Measurements from ENCODE around the gene AKR1C2. TPM values are rescaled to one million over a fixed set of nuclear protein-coding genes. Genes with fewer than 3 reads are reported as not detected.

AKR1C2 gene
- total RNA-seq, 2 experiments from 2014 or later: not detected

DNA sequence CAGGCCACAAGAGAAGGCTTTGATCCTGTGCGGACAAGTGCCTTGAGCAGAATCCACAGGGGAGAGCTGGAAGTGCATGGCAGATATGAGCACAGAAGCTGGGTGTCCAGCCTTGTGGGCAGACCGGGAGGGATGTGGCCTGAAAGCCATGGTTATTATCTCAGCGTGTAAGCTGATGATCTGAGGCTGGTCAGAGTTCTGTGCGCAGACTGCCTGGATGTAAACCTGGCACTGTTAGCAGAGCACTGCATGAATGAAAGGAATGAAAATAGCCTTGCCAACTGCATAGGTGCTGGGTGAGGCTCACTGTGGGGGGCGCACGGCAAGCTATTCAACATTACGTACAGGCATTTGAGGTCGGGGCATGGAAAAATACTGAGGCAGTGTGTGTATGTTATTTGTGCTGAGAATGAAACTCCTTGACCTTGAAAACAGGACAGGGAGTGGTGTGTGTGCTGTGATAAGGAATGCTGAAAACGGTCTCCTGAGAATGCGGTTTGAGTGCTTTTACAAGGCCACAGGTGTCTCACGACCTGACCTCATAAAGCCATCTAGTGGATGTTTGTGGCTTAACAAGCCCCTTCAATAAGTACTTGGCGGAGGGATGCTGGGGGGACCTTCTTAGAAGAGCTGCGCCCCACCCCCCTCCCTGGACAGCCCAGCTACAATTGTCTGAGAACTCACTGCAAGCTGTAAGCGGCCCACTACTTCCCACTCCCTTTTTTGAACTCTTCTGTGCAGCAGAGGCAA lies 21.8 kb downstream of the AKR1C2 start:
- ChIA-PET POLR2A (no interaction called here), CTCF (ENCODE audit: unreplicated experiment) (no interaction called here)
- H4K20me1 ChIP-seq (ENCODE audit: insufficient read depth, low read length): no peaks in the 10 kb centered on the region
- no peaks in the 10 kb centered on the region for H3K4me1 ChIP-seq (ENCODE audit: insufficient read depth, low read length, poor library complexity, severe bottlenecking)
- H2AFZ ChIP-seq (ENCODE audit: low read length): no peak overlapping the region
- no peaks in the 10 kb centered on the region for H3K9me3 ChIP-seq (ENCODE audit: low read length)
- no peaks in the 10 kb centered on the region for H3K36me3 ChIP-seq (ENCODE audit: insufficient read depth, low read length)
- TF ChIP-seq, protein P1, sequence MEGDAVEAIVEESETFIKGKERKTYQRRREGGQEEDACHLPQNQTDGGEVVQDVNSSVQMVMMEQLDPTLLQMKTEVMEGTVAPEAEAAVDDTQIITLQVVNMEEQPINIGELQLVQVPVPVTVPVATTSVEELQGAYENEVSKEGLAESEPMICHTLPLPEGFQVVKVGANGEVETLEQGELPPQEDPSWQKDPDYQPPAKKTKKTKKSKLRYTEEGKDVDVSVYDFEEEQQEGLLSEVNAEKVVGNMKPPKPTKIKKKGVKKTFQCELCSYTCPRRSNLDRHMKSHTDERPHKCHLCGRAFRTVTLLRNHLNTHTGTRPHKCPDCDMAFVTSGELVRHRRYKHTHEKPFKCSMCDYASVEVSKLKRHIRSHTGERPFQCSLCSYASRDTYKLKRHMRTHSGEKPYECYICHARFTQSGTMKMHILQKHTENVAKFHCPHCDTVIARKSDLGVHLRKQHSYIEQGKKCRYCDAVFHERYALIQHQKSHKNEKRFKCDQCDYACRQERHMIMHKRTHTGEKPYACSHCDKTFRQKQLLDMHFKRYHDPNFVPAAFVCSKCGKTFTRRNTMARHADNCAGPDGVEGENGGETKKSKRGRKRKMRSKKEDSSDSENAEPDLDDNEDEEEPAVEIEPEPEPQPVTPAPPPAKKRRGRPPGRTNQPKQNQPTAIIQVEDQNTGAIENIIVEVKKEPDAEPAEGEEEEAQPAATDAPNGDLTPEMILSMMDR (conservative IDR thresholded peaks at IDR 0.05; ENCODE audit: low read length): peak; percentile 66
- no peak for TF ChIP-seq EZH2phosphoT487 (IDR thresholded peaks at IDR 0.05; ENCODE audit: borderline replicate concordance, low read depth, low read length)
- H3K9me2 ChIP-seq (ENCODE audit: insufficient read depth, low read length): no peaks in the 10 kb centered on the region
- no peak overlapping the region for H3K4me3 ChIP-seq (ENCODE audit: low read depth, low read length, poor library complexity, severe bottlenecking)
- no peaks in the 10 kb centered on the region for H3K79me2 ChIP-seq (ENCODE audit: insufficient read depth, low read depth, low read length)
- intact Hi-C loops (cut with micrococcal nuclease; ENCODE audit: unreplicated experiment): no loop called here
- H3K4me2 ChIP-seq (ENCODE audit: low read length): no peak overlapping the region
- DNase-seq (ENCODE audit: low spot score): peak; percentile 44
- no peak overlapping the region for H3K27ac ChIP-seq (ENCODE audit: low read depth, low read length, poor library complexity, severe bottlenecking)
- BruUV-seq (replicated peaks): no TSS peak

DNA sequence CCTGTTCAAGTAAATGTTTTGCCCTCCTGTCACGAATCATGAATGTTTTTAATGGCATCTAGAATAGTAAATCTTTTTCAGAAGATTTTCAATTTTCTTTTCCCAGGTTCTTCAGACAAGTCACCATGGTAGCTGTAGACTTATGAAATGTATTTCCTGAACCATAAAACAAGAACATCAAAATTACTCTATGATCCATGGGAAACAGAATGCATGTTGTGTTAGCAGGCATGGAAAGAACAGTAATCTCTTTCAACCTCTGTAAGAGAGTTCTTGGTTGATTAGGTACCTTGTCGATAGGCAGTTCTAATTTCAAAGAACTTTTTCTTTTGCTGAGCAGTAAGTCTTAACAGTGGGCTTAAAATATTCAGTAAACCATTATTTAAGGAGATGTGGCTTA lies 22.9 kb downstream of the AKR1C2 start:
- H4K20me1 ChIP-seq (ENCODE audit: insufficient read depth, low read length): no peaks in the 10 kb centered on the region
- intact Hi-C loops (cut with micrococcal nuclease; ENCODE audit: unreplicated experiment): no loop called here
- DNase-seq (ENCODE audit: low spot score): no peak
- no peaks in the 10 kb centered on the region for H3K36me3 ChIP-seq (ENCODE audit: insufficient read depth, low read length)
- no peak overlapping the region for H3K4me2 ChIP-seq (ENCODE audit: low read length)
- H3K4me1 ChIP-seq (ENCODE audit: insufficient read depth, low read length, poor library complexity, severe bottlenecking): no peaks in the 10 kb centered on the region
- CTCF ChIA-PET (ENCODE audit: unreplicated experiment): no interaction called here
- no peak overlapping the region for H3K27ac ChIP-seq (ENCODE audit: low read depth, low read length, poor library complexity, severe bottlenecking)
- H3K79me2 ChIP-seq (ENCODE audit: insufficient read depth, low read depth, low read length): no peaks in the 10 kb centered on the region
- no peaks in the 10 kb centered on the region for H3K9me2 ChIP-seq (ENCODE audit: insufficient read depth, low read length)
- H3K4me3 ChIP-seq (ENCODE audit: low read depth, low read length, poor library complexity, severe bottlenecking): no peak overlapping the region
- no peak for TF ChIP-seq EZH2phosphoT487 (IDR thresholded peaks at IDR 0.05; ENCODE audit: borderline replicate concordance, low read depth, low read length)
- TF ChIP-seq, protein P1 (conservative IDR thresholded peaks at IDR 0.05; ENCODE audit: low read length): no peak
- H3K9me3 ChIP-seq (ENCODE audit: low read length): no peaks in the 10 kb centered on the region
- POLR2A ChIA-PET: interaction anchor here (0.6 kb wide), 1 partner anchor 74 kb away, joined by 3 read pairs; no protein-coding TSS in a partner anchor
- no peak overlapping the region for H2AFZ ChIP-seq (ENCODE audit: low read length)
- BruUV-seq (replicated peaks): no TSS peak

DNA sequence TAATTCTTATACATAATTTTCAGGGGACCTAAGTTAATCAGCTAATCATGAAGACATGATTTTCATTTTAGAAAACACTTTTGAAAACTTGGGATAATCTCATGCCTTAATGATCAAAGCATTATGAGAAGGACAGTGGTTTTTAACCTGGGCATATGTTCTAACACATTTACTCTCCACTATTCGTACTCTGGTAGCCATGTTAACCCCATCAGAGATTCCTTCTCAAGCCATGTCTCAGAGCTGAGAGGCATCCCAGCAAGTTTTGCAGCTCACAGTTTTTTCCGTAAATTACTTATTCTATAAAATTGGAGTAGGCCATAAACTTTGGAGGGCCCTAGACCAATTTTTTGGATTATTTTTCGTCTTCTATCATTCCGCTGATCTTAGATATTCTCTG lies 24.8 kb downstream of the AKR1C2 start:
- H3K9me2 ChIP-seq (ENCODE audit: insufficient read depth, low read length): no peaks in the 10 kb centered on the region
- H3K36me3 ChIP-seq (ENCODE audit: insufficient read depth, low read length): no peaks in the 10 kb centered on the region
- ChIA-PET CTCF (ENCODE audit: unreplicated experiment) (no interaction called here), POLR2A (no interaction called here)
- no peaks in the 10 kb centered on the region for H3K79me2 ChIP-seq (ENCODE audit: insufficient read depth, low read depth, low read length)
- BruUV-seq (replicated peaks): no TSS peak
- H3K9me3 ChIP-seq (ENCODE audit: low read length): no peaks in the 10 kb centered on the region
- intact Hi-C loops (cut with micrococcal nuclease; ENCODE audit: unreplicated experiment): no loop called here
- H3K27ac ChIP-seq (ENCODE audit: low read depth, low read length, poor library complexity, severe bottlenecking): no peak overlapping the region
- no peak overlapping the region for H2AFZ ChIP-seq (ENCODE audit: low read length)
- no peaks in the 10 kb centered on the region for H4K20me1 ChIP-seq (ENCODE audit: insufficient read depth, low read length)
- TF ChIP-seq, protein P1 (conservative IDR thresholded peaks at IDR 0.05; ENCODE audit: low read length): no peak
- no peak for TF ChIP-seq EZH2phosphoT487 (IDR thresholded peaks at IDR 0.05; ENCODE audit: borderline replicate concordance, low read depth, low read length)
- H3K4me1 ChIP-seq (ENCODE audit: insufficient read depth, low read length, poor library complexity, severe bottlenecking): no peaks in the 10 kb centered on the region
- no peak overlapping the region for H3K4me3 ChIP-seq (ENCODE audit: low read depth, low read length, poor library complexity, severe bottlenecking)
- DNase-seq (ENCODE audit: low spot score): no peak
- no peak overlapping the region for H3K4me2 ChIP-seq (ENCODE audit: low read length)
